HepG2 (cell line): Measurements from ENCODE around the gene ZNF670. TPM values are rescaled to one million over a fixed set of nuclear protein-coding genes. Genes with fewer than 3 reads are reported as not detected.

Experiments
- ATF7-NPFF ChIP-seq: sonication (generic); formaldehyde crosslinking; IDR thresholded peaks from 2 replicates; pipeline ENCODE4 v1.8.1; 2023; ENCODE audit warnings: mild to moderate bottlenecking, low read depth, missing genetic modification reagents, moderate library complexity
- HNF1A ChIP-seq, 2 experiments: sonication (generic) in 1 of 2; formaldehyde crosslinking in 1 of 2; IDR thresholded peaks; 2 replicates each; pipeline versions ENCODE4 v1.4.0 to v1.6.1; 2016 to 2020; ENCODE audit warnings: borderline replicate concordance in 1 of 2, low read depth in 1 of 2, mild to moderate bottlenecking in 1 of 2, missing genetic modification reagents in 1 of 2
- MTF1 ChIP-seq: sonication (generic); formaldehyde crosslinking; IDR thresholded peaks from 2 replicates; pipeline ENCODE4 v1.5.0; 2020; ENCODE audit warnings: missing genetic modification reagents
- MZF1 ChIP-seq: sonication (generic); formaldehyde crosslinking; IDR thresholded peaks from 2 replicates; pipeline ENCODE4 v1.8.1; 2023; ENCODE audit warnings: mild to moderate bottlenecking, missing genetic modification reagents, borderline replicate concordance
- ZC3H4 ChIP-seq: sonication (generic); formaldehyde crosslinking; IDR thresholded peaks from 2 replicates; pipeline ENCODE4 v1.4.0; 2020; ENCODE audit warnings: missing genetic modification reagents, borderline replicate concordance
- ZFP37 ChIP-seq: sonication (generic); formaldehyde crosslinking; IDR thresholded peaks from 2 replicates; pipeline ENCODE4 v1.4.0; 2020; ENCODE audit warnings: missing genetic modification reagents, borderline replicate concordance
- ZNF10 ChIP-seq: sonication (generic); formaldehyde crosslinking; IDR thresholded peaks from 2 replicates; pipeline ENCODE4 v1.4.0; 2020; ENCODE audit warnings: mild to moderate bottlenecking, low read depth, missing genetic modification reagents, borderline replicate concordance
- ZNF503 ChIP-seq: sonication (generic); formaldehyde crosslinking; IDR thresholded peaks from 2 replicates; pipeline ENCODE4 v1.4.0; 2020; ENCODE audit warnings: missing genetic modification reagents
- ZNF512B ChIP-seq: sonication (generic); formaldehyde crosslinking; IDR thresholded peaks from 2 replicates; pipeline ENCODE4 v1.5.1; 2020; ENCODE audit warnings: missing genetic modification reagents, mild to moderate bottlenecking, borderline replicate concordance
- ZNF703 ChIP-seq: sonication (generic); formaldehyde crosslinking; IDR thresholded peaks from 2 replicates; pipeline ENCODE4 v1.5.1; 2020; ENCODE audit warnings: missing genetic modification reagents, mild to moderate bottlenecking, moderate library complexity, borderline replicate concordance
- ZNF891 ChIP-seq: sonication (generic); formaldehyde crosslinking; IDR thresholded peaks from 2 replicates; pipeline ENCODE4 v1.5.0; 2020; ENCODE audit warnings: mild to moderate bottlenecking, missing genetic modification reagents
- polyA plus RNA-seq, 8 experiments: library from polyadenylated mRNA; depleted of rRNA in 3 of 8; stranded (reverse) in 7 of 8; unstranded in 1 of 8; fragments of >200 nt; fragmentation: Illumina TruSeq in 4 of 8; extraction: Trizol in 4 of 8; gene quantifications; 2 replicates each; pipeline versions ENCODE4 v1.2.1 to v1.2.3, GENCODE V29; 2011 to 2016; ENCODE audit warnings: low read depth in 4 of 8, missing spikeins in 1 of 8, mixed read lengths in 1 of 8; ENCODE audit not compliant: insufficient read depth in 1 of 8
- total RNA-seq, 5 experiments: library from RNA; depleted of rRNA; stranded (reverse); fragments of >200 nt; fragmentation: Illumina TruSeq; extraction: Trizol; gene quantifications; 2 replicates each; pipeline ENCODE4 v1.2.3, GENCODE V29; 2016; ENCODE audit warnings: low read depth in 1 of 5
- TF ChIP-seq, protein P1 (sequence below): sonication (generic); formaldehyde crosslinking; IDR thresholded peaks from 2 replicates; pipeline ENCODE4 v1.9.0; 2021; ENCODE audit warnings: missing genetic modification reagents, mild to moderate bottlenecking, borderline replicate concordance
- TF ChIP-seq, protein P2 (sequence below): sonication (generic); formaldehyde crosslinking; IDR thresholded peaks from 2 replicates; pipeline ENCODE4 v1.5.0; 2020; ENCODE audit warnings: missing genetic modification reagents
- TF ChIP-seq, protein P3 (sequence below): IDR thresholded peaks from 2 replicates; pipeline ENCODE4 v1.6.1; 2016; ENCODE audit warnings: missing compliant biosample characterization, missing genetic modification reagents, borderline replicate concordance

Gene ZNF670
- total and polyA plus RNA-seq, 2 of the 13 experiments (the other 11 are each of a cell fraction or from before 2014, with no cell fraction given): 4.2 to 10.9 TPM

DNA sequence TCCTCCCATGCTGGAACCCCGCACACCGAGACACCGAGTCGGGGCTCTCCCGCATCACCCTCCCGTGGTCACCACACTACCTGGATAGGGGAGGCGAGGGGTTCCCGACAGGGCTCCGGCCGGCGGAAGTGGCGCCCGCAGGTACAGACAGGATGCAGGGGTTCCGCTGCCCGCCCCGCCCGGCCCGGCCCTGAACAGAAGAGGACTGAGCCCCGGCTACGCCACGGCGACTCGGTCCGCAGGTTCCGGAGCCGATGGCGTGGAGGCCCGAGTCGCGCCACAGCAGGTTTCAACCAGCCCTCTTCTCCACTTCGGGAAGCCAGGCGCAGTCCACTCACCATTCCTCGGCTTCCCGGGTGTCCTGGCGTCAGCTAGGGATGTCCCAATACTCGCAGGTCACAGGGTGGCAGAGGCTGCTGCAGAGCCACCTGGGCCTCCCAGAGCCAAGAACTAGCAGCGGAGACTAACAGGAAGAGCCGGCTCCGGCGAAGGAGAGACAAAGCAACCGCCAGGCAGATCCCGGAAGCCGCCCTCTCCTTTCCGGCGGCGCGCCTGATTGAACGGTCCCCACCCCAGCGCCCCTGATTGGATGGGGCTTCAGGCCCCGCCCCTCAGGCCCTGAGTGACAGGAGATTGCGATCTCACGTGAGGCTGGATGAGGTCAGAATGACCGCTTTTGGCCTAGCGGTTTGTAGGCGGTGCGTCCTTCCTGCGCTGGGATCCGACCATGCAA lies 25.4 kb upstream of the ZNF670 start, which contains the start of gene ZNF669 (continued):
- TF ChIP-seq HNF1A (IDR thresholded peaks at IDR 0.05; ENCODE audit: low read depth) (no peak), HNF1A (CRISPR knock-in tag; IDR thresholded peaks at IDR 0.05; ENCODE audit: borderline replicate concordance) (0 out of 2 replicates have a peak, but pooled peaks have one; percentile 17), ZNF891 (CRISPR knock-in tag) (peak; percentile 90; the same call in 1 of the 2 replicates), ZNF703 (CRISPR knock-in tag) (peak; percentile 25; the same call in 1 of the 2 replicates), ZNF503 (CRISPR knock-in tag) (peak; percentile 69; the same call in 1 of the 2 replicates), ATF7-NPFF (CRISPR knock-in tag) (0 out of 2 replicates have a peak, but pooled peaks have one; percentile 65), ZFP37 (CRISPR knock-in tag) (no peak), ZC3H4 (no peak), ZNF10 (CRISPR knock-in tag) (no peak), MZF1 (CRISPR knock-in tag) (no peak), MTF1 (CRISPR knock-in tag) (no peak), ZNF512B (CRISPR knock-in tag) (no peak)
- TF ChIP-seq, protein P1, sequence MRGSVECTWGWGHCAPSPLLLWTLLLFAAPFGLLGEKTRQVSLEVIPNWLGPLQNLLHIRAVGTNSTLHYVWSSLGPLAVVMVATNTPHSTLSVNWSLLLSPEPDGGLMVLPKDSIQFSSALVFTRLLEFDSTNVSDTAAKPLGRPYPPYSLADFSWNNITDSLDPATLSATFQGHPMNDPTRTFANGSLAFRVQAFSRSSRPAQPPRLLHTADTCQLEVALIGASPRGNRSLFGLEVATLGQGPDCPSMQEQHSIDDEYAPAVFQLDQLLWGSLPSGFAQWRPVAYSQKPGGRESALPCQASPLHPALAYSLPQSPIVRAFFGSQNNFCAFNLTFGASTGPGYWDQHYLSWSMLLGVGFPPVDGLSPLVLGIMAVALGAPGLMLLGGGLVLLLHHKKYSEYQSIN: no peak
- TF ChIP-seq, protein P2, sequence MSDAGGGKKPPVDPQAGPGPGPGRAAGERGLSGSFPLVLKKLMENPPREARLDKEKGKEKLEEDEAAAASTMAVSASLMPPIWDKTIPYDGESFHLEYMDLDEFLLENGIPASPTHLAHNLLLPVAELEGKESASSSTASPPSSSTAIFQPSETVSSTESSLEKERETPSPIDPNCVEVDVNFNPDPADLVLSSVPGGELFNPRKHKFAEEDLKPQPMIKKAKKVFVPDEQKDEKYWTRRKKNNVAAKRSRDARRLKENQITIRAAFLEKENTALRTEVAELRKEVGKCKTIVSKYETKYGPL: no peak
- TF ChIP-seq, protein P3, sequence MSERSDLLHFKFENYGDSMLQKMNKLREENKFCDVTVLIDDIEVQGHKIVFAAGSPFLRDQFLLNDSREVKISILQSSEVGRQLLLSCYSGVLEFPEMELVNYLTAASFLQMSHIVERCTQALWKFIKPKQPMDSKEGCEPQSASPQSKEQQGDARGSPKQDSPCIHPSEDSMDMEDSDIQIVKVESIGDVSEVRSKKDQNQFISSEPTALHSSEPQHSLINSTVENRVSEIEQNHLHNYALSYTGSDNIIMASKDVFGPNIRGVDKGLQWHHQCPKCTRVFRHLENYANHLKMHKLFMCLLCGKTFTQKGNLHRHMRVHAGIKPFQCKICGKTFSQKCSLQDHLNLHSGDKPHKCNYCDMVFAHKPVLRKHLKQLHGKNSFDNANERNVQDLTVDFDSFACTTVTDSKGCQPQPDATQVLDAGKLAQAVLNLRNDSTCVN (CRISPR knock-in tag): peak; percentile 67; the same call in 1 of the 2 replicates
